H1 (cell line): ENCODE data around the gene TBC1D22A. TPM values are rescaled to one million over a fixed set of nuclear protein-coding genes. Genes with fewer than 3 reads are reported as not detected.

Experiments
- ATF2 ChIP-seq: IDR thresholded peaks from 2 replicates; pipeline ENCODE4 v1.6.1; 2012; ENCODE audit warnings: low read length, inconsistent platforms
- polyA plus RNA-seq, 7 experiments: library from polyadenylated mRNA; depleted of rRNA in 3 of 7; stranded (reverse) in 5 of 7; unstranded in 2 of 7; fragments of >200 nt in 5 of 7; fragments of 200-250 nt in 2 of 7; gene quantifications; 1 replicate in 5 of 7; 2 replicates in 1 of 7; 4 replicates in 1 of 7; pipeline versions ENCODE4 v1.2.1 to v1.2.3, GENCODE V29; 2011 to 2013; ENCODE audit warnings: missing spikeins in 2 of 7, mixed read lengths in 2 of 7
- total RNA-seq: library from RNA; stranded (reverse); fragmentation: NEBNext Ultra II Directional; extraction: Animal tissue kit (Norgen Biotek cat#: 25700); gene quantifications from 2 replicates; pipeline ENCODE4 v1.2.1, GENCODE V29; 2021

The TBC1D22A gene
- total and polyA plus RNA-seq, 2 of the 8 experiments (the other 6 are each of a cell fraction or from before 2014, with no cell fraction given) = 11.9 to 18.4 TPM

GRCh38 chr22:47204002-47204979 lies 441.8 kb downstream of the TBC1D22A start (continued):
- no peak for TF ChIP-seq ATF2
